ENCODE measurements around the gene HIVEP2.

DNA sequence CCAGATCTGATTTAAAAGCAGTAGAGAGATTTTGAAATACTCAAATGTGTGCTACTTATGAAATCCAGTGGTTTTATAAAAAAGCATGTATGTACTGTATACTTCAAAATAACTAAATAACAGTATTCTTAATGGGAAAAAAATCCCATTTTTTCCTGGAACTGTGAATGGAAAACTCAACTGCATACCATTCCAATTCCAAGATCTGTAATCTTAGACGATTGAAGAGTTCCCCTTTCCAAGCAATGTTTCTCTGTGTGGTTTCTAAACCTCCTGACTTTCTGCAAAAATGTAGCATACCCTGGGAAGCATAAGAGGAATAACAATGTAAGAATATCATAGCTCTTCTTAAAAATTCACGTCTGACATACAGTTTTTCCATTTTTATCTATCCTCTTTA, 40.3 kb upstream of the HIVEP2 start:
- no peak for TF ChIP-seq POLR2A (IDR thresholded peaks at IDR 0.05; ENCODE audit: low read length)
- TF ChIP-seq GATA1 (IDR thresholded peaks at IDR 0.05; ENCODE audit: low read depth, low read length), result no peak

All from erythroblast (primary cell).